HCT116 (cell line): Measurements from ENCODE around the gene STX1B. TPM values are rescaled to one million over a fixed set of nuclear protein-coding genes. Genes with fewer than 3 reads are reported as not detected.

Experiments
- ATAC-seq: fragments of 200-7000 bp; cut with Tn5 transposase; 2 replicates; pipeline ENCODE4 v1.9.1; 2020; ENCODE audit warnings: mild to moderate bottlenecking, moderate library complexity
- BruUV-seq: library from RNA; stranded (reverse); fragments of 400-500 nt; replicated peaks from 2 replicates; lab custom pipeline; 2021; lab: Mats Ljungman, UMichigan
- CTCF ChIA-PET: fragments of 300-600 bp; sonication (Branson Sonifier 250); formaldehyde crosslinking; loops from one replicate; lab custom pipeline; 2021; ENCODE audit warnings: antibody characterized with exemption; lab: Charles Lee
- POLR2A ChIA-PET: fragments of 300-600, 350-600 bp; sonication (Branson Sonifier 250); formaldehyde crosslinking; loops from one replicate; lab custom pipeline; 2021; ENCODE audit warnings: antibody characterized with exemption; lab: Charles Lee
- RAD21 ChIA-PET, 2 experiments: fragments of 300-600 bp; sonication (Branson Sonifier 250); formaldehyde crosslinking; loops; one replicate each; lab custom pipeline; 2023; ENCODE audit warnings: low total read pairs in 2 of 2; ENCODE audit not compliant: uncharacterized antibody in 2 of 2, unreplicated experiment in 2 of 2, low non-redundant PET in 1 of 2; lab: Charles Lee
- DNase-seq: peaks from one replicate; pipeline ENCODE4 v3.0.0-alpha.2; 2010; ENCODE audit warnings: low read depth, low spot score
- H2AFZ ChIP-seq: fragments of 200-600 bp; shearing (Covaris generic), sonication (generic); 2 replicates; pipeline ENCODE4 v1.6.1; 2017; ENCODE audit warnings: low read depth, mixed run types, mixed read lengths, antibody characterized with exemption, low read length; ENCODE audit not compliant: poor library complexity, severe bottlenecking
- H3K27ac ChIP-seq: 2 replicates; pipeline ENCODE4 v1.5.1; 2012; ENCODE audit warnings: low read depth, low read length
- H3K27me3 ChIP-seq: fragments of 200-600 bp; sonication (generic); 2 replicates; pipeline ENCODE4 v1.6.1; 2016; ENCODE audit warnings: mixed run types, low read length, mixed read lengths; ENCODE audit not compliant: insufficient read depth
- H3K36me3 ChIP-seq, 2 experiments: fragments of 200-500 bp in 1 of 2; fragments of 200-600 bp in 1 of 2; sonication (Bioruptor generic) in 1 of 2; sonication (generic) in 1 of 2; 2 replicates each; pipeline versions ENCODE4 v1.5.1 to v1.6.1; 2014 to 2016; ENCODE audit warnings: low read length in 2 of 2, inconsistent platforms in 1 of 2, mixed read lengths in 1 of 2, mixed run types in 1 of 2; ENCODE audit not compliant: insufficient read depth in 2 of 2, control insufficient read depth in 1 of 2
- H3K4me1 ChIP-seq, 2 experiments: fragments of 200-600 bp in 1 of 2; sonication (generic) in 1 of 2; 2 replicates each; pipeline versions ENCODE4 v1.5.1 to v1.6.1; 2012 to 2017; ENCODE audit warnings: low read length in 2 of 2, inconsistent platforms in 1 of 2, mild to moderate bottlenecking in 1 of 2, mixed read lengths in 1 of 2, mixed run types in 1 of 2, moderate library complexity in 1 of 2; ENCODE audit not compliant: insufficient read depth in 2 of 2, control insufficient read depth in 1 of 2
- H3K4me2 ChIP-seq: fragments of 200-600 bp; sonication (generic); 2 replicates; pipeline ENCODE4 v1.6.1; 2017; ENCODE audit warnings: mixed run types, low read length, mixed read lengths
- H3K4me3 ChIP-seq, 2 experiments: fragments of 200-600 bp in 1 of 2; sonication (generic) in 1 of 2; replicated peaks in 1 of 2; 2 replicates each; pipeline ENCODE4 v1.5.1; 2011 to 2016; ENCODE audit warnings: low read length in 2 of 2, control low read depth in 1 of 2, low read depth in 1 of 2, mild to moderate bottlenecking in 1 of 2, mixed read lengths in 1 of 2, mixed run types in 1 of 2
- H3K79me2 ChIP-seq: fragments of 200-600 bp; sonication (generic); 2 replicates; pipeline ENCODE4 v1.6.1; 2017; ENCODE audit warnings: mild to moderate bottlenecking, mixed run types, low read length, moderate library complexity, mixed read lengths; ENCODE audit not compliant: insufficient read depth
- H3K9ac ChIP-seq: fragments of 200-600 bp; sonication (generic); 2 replicates; pipeline ENCODE4 v1.6.1; 2016; ENCODE audit warnings: low read length, mixed read lengths
- H3K9me2 ChIP-seq: fragments of 200-600 bp; sonication (generic), shearing (Covaris generic); 2 replicates; pipeline ENCODE4 v1.6.1; 2017; ENCODE audit warnings: mixed run types, mild to moderate bottlenecking, moderate library complexity; ENCODE audit not compliant: insufficient read depth
- H3K9me3 ChIP-seq, 2 experiments: fragments of 200-500 bp in 1 of 2; fragments of 200-600 bp in 1 of 2; sonication (Bioruptor generic) in 1 of 2; sonication (generic) in 1 of 2; 2 replicates each; pipeline ENCODE4 v1.6.1; 2014 to 2017; ENCODE audit warnings: low read length in 2 of 2, mixed read lengths in 2 of 2, inconsistent platforms in 1 of 2, low read depth in 1 of 2, mild to moderate bottlenecking in 1 of 2, mixed run types in 1 of 2, moderate library complexity in 1 of 2; ENCODE audit not compliant: control insufficient read depth in 1 of 2, insufficient read depth in 1 of 2
- H4K20me1 ChIP-seq: fragments of 200-600 bp; sonication (generic), shearing (Covaris generic); 2 replicates; pipeline ENCODE4 v1.6.1; 2017; ENCODE audit warnings: mixed run types, mild to moderate bottlenecking, moderate library complexity; ENCODE audit not compliant: insufficient read depth
- CEBPB ChIP-seq: IDR thresholded peaks from 2 replicates; pipeline ENCODE4 v1.6.1; 2012; ENCODE audit warnings: low read depth
- EGR1 ChIP-seq: IDR thresholded peaks from 2 replicates; pipeline ENCODE4 v1.6.1; 2012; ENCODE audit warnings: low read depth
- ELF1 ChIP-seq: IDR thresholded peaks from 2 replicates; pipeline ENCODE4 v1.6.1; 2012; ENCODE audit warnings: low read depth, borderline replicate concordance
- EZH2 ChIP-seq: fragments of 200-600 bp; sonication (generic); IDR thresholded peaks from 2 replicates; pipeline ENCODE4 v1.6.1; 2017; ENCODE audit warnings: antibody characterized with exemption, mixed run types
- EZH2phosphoT487 ChIP-seq: fragments of 200-600 bp; IDR thresholded peaks from 2 replicates; pipeline ENCODE4 v1.6.1; 2018; ENCODE audit warnings: antibody characterized with exemption, borderline replicate concordance
- RAD21 ChIP-seq: IDR thresholded peaks from 2 replicates; pipeline ENCODE4 v1.6.1; 2012; ENCODE audit warnings: low read depth, mild to moderate bottlenecking
- SP1 ChIP-seq: IDR thresholded peaks from 2 replicates; pipeline ENCODE4 v1.6.1; 2012; ENCODE audit warnings: low read depth
- TCF7L2 ChIP-seq: IDR thresholded peaks from 2 replicates; pipeline ENCODE4 v1.7.0; 2011; ENCODE audit warnings: borderline replicate concordance, inconsistent platforms; ENCODE audit not compliant: insufficient read depth, insufficient read length; ENCODE audit errors: extremely low read depth
- YY1 ChIP-seq: IDR thresholded peaks from 2 replicates; pipeline ENCODE4 v1.6.1; 2011; ENCODE audit warnings: low read length, low read depth, moderate library complexity, mild to moderate bottlenecking; ENCODE audit not compliant: insufficient replicate concordance; ENCODE audit errors: extremely low read depth
- ZFX ChIP-seq: fragments of 450-650 bp; IDR thresholded peaks from 2 replicates; pipeline ENCODE4 v1.6.1; 2017
- intact Hi-C: fragments of 100-400 bp; cut with micrococcal nuclease; formaldehyde crosslinking; loops from 2 replicates; pipeline ENCODE4 v1.10.0; 2022
- total RNA-seq: library from RNA; stranded (reverse); gene quantifications from one replicate; pipeline ENCODE4 v1.2.1, GENCODE V29; 2021; ENCODE audit not compliant: unreplicated experiment
- TF ChIP-seq, protein P1 (sequence below): IDR thresholded peaks from 2 replicates; pipeline ENCODE4 v1.6.1; 2011; ENCODE audit warnings: mild to moderate bottlenecking, low read length, moderate library complexity; ENCODE audit not compliant: insufficient replicate concordance; ENCODE audit errors: extremely low read depth
- TF ChIP-seq, protein P2 (sequence below), 3 experiments: fragments of 200-600 bp in 1 of 3; sonication (generic) in 1 of 3; IDR thresholded peaks in 2 of 3; conservative IDR thresholded peaks in 1 of 3; 2 replicates each; pipeline ENCODE4 v1.5.1; 2012 to 2017; ENCODE audit warnings: low read depth in 2 of 3, low read length in 2 of 3, antibody characterized with exemption in 1 of 3, borderline replicate concordance in 1 of 3, control low read depth in 1 of 3, mild to moderate bottlenecking in 1 of 3, mixed read lengths in 1 of 3, mixed run types in 1 of 3, moderate library complexity in 1 of 3; ENCODE audit not compliant: insufficient read depth in 1 of 3
- TF ChIP-seq, protein P3 (sequence below): IDR thresholded peaks from 2 replicates; pipeline ENCODE4 v1.6.1; 2012; ENCODE audit warnings: low read depth
- TF ChIP-seq, protein P4 (sequence below): IDR thresholded peaks from 2 replicates; pipeline ENCODE4 v1.6.1; 2012

Gene STX1B
- total RNA-seq, 1 experiment from 2014 or later = 1.6 TPM

DNA sequence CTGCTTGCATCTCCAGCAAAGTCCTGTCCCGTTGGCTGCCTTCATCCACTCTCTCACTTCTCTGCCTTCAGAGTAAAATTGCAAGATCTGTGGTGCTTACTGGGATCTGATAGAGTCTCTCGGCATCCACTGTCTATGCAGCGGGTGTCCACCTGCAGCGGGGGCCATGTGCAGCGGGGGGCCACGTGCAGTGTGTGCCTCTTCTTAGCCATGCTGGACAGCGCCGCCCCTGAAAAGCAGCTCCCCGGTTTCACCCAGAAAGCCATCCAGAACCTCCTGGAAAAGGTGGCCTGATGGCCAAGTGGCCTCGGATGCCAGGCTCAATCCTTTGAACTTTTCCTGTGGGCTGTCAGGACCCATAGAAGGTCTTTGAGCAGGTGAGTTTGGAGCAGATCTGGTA lies 32.4 kb upstream of the STX1B start:
- no TSS peak for BruUV-seq
- Histone ChIP-seq H3K27me3 (no peaks in the 10 kb centered on the region), H3K4me2 (no peak overlapping the region)

More for the DNA sequence above, 32.4 kb upstream of the STX1B start:
- H3K9ac ChIP-seq = no peak overlapping the region
- no peaks in the 10 kb centered on the region; a peak in 1 of 4 replicates for H3K36me3 ChIP-seq
- intact Hi-C loops = no loop called here
- no peak overlapping the region for H2AFZ ChIP-seq
- peaks cover 0 to 7% of the 10 kb centered on the region in 2 experiments; a peak in 1 of 4 replicates for H3K4me1 ChIP-seq
- ATAC-seq (no peak), DNase-seq (no peak)
- H3K9me3 ChIP-seq = no peaks in the 10 kb centered on the region
- TF ChIP-seq RAD21 (no peak), ELF1 (no peak), ZFX (no peak), EZH2 (no peak), YY1 (no peak), TCF7L2 (no peak), CEBPB (no peak), SP1 (no peak), EGR1 (no peak), EZH2phosphoT487 (no peak)
- TF ChIP-seq, protein P1, sequence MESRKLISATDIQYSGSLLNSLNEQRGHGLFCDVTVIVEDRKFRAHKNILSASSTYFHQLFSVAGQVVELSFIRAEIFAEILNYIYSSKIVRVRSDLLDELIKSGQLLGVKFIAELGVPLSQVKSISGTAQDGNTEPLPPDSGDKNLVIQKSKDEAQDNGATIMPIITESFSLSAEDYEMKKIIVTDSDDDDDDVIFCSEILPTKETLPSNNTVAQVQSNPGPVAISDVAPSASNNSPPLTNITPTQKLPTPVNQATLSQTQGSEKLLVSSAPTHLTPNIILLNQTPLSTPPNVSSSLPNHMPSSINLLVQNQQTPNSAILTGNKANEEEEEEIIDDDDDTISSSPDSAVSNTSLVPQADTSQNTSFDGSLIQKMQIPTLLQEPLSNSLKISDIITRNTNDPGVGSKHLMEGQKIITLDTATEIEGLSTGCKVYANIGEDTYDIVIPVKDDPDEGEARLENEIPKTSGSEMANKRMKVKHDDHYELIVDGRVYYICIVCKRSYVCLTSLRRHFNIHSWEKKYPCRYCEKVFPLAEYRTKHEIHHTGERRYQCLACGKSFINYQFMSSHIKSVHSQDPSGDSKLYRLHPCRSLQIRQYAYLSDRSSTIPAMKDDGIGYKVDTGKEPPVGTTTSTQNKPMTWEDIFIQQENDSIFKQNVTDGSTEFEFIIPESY = no peak
- TF ChIP-seq, protein P2, sequence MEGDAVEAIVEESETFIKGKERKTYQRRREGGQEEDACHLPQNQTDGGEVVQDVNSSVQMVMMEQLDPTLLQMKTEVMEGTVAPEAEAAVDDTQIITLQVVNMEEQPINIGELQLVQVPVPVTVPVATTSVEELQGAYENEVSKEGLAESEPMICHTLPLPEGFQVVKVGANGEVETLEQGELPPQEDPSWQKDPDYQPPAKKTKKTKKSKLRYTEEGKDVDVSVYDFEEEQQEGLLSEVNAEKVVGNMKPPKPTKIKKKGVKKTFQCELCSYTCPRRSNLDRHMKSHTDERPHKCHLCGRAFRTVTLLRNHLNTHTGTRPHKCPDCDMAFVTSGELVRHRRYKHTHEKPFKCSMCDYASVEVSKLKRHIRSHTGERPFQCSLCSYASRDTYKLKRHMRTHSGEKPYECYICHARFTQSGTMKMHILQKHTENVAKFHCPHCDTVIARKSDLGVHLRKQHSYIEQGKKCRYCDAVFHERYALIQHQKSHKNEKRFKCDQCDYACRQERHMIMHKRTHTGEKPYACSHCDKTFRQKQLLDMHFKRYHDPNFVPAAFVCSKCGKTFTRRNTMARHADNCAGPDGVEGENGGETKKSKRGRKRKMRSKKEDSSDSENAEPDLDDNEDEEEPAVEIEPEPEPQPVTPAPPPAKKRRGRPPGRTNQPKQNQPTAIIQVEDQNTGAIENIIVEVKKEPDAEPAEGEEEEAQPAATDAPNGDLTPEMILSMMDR (IDR thresholded peaks at IDR 0.05 in 2 of 3, conservative IDR thresholded peaks at IDR 0.05 in 1 of 3; ENCODE audit: borderline replicate concordance in 1 of 3, insufficient read depth in 1 of 3, low read depth in 2 of 3, low read length in 2 of 3) = no peak
- TF ChIP-seq, protein P3, sequence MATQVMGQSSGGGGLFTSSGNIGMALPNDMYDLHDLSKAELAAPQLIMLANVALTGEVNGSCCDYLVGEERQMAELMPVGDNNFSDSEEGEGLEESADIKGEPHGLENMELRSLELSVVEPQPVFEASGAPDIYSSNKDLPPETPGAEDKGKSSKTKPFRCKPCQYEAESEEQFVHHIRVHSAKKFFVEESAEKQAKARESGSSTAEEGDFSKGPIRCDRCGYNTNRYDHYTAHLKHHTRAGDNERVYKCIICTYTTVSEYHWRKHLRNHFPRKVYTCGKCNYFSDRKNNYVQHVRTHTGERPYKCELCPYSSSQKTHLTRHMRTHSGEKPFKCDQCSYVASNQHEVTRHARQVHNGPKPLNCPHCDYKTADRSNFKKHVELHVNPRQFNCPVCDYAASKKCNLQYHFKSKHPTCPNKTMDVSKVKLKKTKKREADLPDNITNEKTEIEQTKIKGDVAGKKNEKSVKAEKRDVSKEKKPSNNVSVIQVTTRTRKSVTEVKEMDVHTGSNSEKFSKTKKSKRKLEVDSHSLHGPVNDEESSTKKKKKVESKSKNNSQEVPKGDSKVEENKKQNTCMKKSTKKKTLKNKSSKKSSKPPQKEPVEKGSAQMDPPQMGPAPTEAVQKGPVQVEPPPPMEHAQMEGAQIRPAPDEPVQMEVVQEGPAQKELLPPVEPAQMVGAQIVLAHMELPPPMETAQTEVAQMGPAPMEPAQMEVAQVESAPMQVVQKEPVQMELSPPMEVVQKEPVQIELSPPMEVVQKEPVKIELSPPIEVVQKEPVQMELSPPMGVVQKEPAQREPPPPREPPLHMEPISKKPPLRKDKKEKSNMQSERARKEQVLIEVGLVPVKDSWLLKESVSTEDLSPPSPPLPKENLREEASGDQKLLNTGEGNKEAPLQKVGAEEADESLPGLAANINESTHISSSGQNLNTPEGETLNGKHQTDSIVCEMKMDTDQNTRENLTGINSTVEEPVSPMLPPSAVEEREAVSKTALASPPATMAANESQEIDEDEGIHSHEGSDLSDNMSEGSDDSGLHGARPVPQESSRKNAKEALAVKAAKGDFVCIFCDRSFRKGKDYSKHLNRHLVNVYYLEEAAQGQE = no peak
- TF ChIP-seq, protein P4, sequence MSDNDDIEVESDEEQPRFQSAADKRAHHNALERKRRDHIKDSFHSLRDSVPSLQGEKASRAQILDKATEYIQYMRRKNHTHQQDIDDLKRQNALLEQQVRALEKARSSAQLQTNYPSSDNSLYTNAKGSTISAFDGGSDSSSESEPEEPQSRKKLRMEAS = no peak
- no peaks in the 10 kb centered on the region for H3K79me2 ChIP-seq
- no peaks in the 10 kb centered on the region for H4K20me1 ChIP-seq
- no peaks in the 10 kb centered on the region for H3K9me2 ChIP-seq
- no peak overlapping the region for H3K27ac ChIP-seq
- POLR2A ChIA-PET = no interaction called here
- CTCF ChIA-PET = no interaction called here
- H3K4me3 ChIP-seq = no peak overlapping the region
- RAD21 ChIA-PET = no interaction called here
